HepG2 (cell line): ENCODE results near the gene DNAH8. TPM values are rescaled to one million over a fixed set of nuclear protein-coding genes. Genes with fewer than 3 reads are reported as not detected.

Experiments
- AHDC1 ChIP-seq: sonication (generic); formaldehyde crosslinking; IDR thresholded peaks from 2 replicates; pipeline ENCODE4 v1.5.1; 2020; ENCODE audit warnings: mild to moderate bottlenecking, missing genetic modification reagents, borderline replicate concordance
- FOXP4 ChIP-seq: sonication (generic); formaldehyde crosslinking; IDR thresholded peaks from 2 replicates; pipeline ENCODE4 v1.4.0; 2020; ENCODE audit warnings: missing genetic modification reagents
- HNF4G ChIP-seq, 2 experiments: sonication (generic) in 1 of 2; formaldehyde crosslinking in 1 of 2; IDR thresholded peaks; 2 replicates each; pipeline versions ENCODE4 v1.4.0 to v1.6.1; 2011 to 2020; ENCODE audit warnings: borderline replicate concordance in 2 of 2, low read depth in 2 of 2, mild to moderate bottlenecking in 2 of 2, low read length in 1 of 2, missing genetic modification reagents in 1 of 2, moderate library complexity in 1 of 2
- KMT2B ChIP-seq: IDR thresholded peaks from 2 replicates; pipeline ENCODE4 v1.6.1; 2016; ENCODE audit warnings: missing genetic modification reagents, missing compliant biosample characterization
- PLSCR1 ChIP-seq: sonication (generic); formaldehyde crosslinking; IDR thresholded peaks from 2 replicates; pipeline ENCODE4 v1.5.0; 2020; ENCODE audit warnings: missing genetic modification reagents, mild to moderate bottlenecking, borderline replicate concordance
- RELA ChIP-seq: sonication (generic); formaldehyde crosslinking; IDR thresholded peaks from 2 replicates; pipeline ENCODE4 v1.4.0; 2020; ENCODE audit warnings: missing genetic modification reagents
- SIN3B ChIP-seq: fragments of 150-350 bp; IDR thresholded peaks from 2 replicates; pipeline ENCODE4 v1.6.1; 2014; ENCODE audit warnings: low read length
- SRSF4 ChIP-seq: fragments of 200-400 bp; formaldehyde crosslinking; IDR thresholded peaks from one replicate; pipeline ENCODE4 v1.6.1; 2018; ENCODE audit warnings: mild to moderate bottlenecking, low read depth, low read length, moderate library complexity; ENCODE audit not compliant: poor library complexity, severe bottlenecking
- TBX3 ChIP-seq: fragments of 450-650 bp; IDR thresholded peaks from 2 replicates; pipeline ENCODE4 v1.6.1; 2017; ENCODE audit warnings: antibody characterized with exemption, mild to moderate bottlenecking, inconsistent platforms, borderline replicate concordance
- ZNF18 ChIP-seq: sonication (generic); formaldehyde crosslinking; IDR thresholded peaks from 2 replicates; pipeline ENCODE4 v1.8.0; 2022; ENCODE audit warnings: mild to moderate bottlenecking, missing genetic modification reagents; ENCODE audit not compliant: insufficient replicate concordance
- ZNF605 ChIP-seq: sonication (generic); formaldehyde crosslinking; IDR thresholded peaks from 2 replicates; pipeline ENCODE4 v1.8.0; 2022; ENCODE audit warnings: mild to moderate bottlenecking, missing genetic modification reagents
- polyA plus RNA-seq, 8 experiments: library from polyadenylated mRNA; depleted of rRNA in 3 of 8; stranded (reverse) in 7 of 8; unstranded in 1 of 8; fragments of >200 nt; fragmentation: Illumina TruSeq in 4 of 8; extraction: Trizol in 4 of 8; gene quantifications; 2 replicates each; pipeline versions ENCODE4 v1.2.1 to v1.2.3, GENCODE V29; 2011 to 2016; ENCODE audit warnings: low read depth in 4 of 8, missing spikeins in 1 of 8, mixed read lengths in 1 of 8; ENCODE audit not compliant: insufficient read depth in 1 of 8
- total RNA-seq, 5 experiments: library from RNA; depleted of rRNA; stranded (reverse); fragments of >200 nt; fragmentation: Illumina TruSeq; extraction: Trizol; gene quantifications; 2 replicates each; pipeline ENCODE4 v1.2.3, GENCODE V29; 2016; ENCODE audit warnings: low read depth in 1 of 5

Gene DNAH8
- total and polyA plus RNA-seq, 2 of the 13 experiments (the other 11 are each of a cell fraction or from before 2014, with no cell fraction given) = not detected

- no peak for TF ChIP-seq ZNF18 (CRISPR knock-in tag)
- TF ChIP-seq SIN3B = no peak
- TF ChIP-seq PLSCR1 (CRISPR knock-in tag) = no peak
- no peak for TF ChIP-seq RELA (CRISPR knock-in tag)
- no peak for TF ChIP-seq ZNF605 (CRISPR knock-in tag)
- no peak for TF ChIP-seq SRSF4
- no peak for TF ChIP-seq AHDC1 (CRISPR knock-in tag)
- TF ChIP-seq TBX3 = no peak
- no peak for TF ChIP-seq KMT2B (CRISPR knock-in tag)
- TF ChIP-seq HNF4G (IDR thresholded peaks at IDR 0.05; ENCODE audit: borderline replicate concordance, low read depth, low read length) = no peak
- TF ChIP-seq HNF4G (CRISPR knock-in tag; IDR thresholded peaks at IDR 0.05; ENCODE audit: borderline replicate concordance, low read depth) = no peak
- no peak for TF ChIP-seq FOXP4 (CRISPR knock-in tag)
Observed at GRCh38 chr6:39059496-39060310, 344.6 kb downstream of the DNAH8 start (continued).
